Peyer's patch (tissue), 4 donors: ENCODE results near the gene SERGEF.

ENCODE experiments used
- CTCF ChIP-seq, 6 experiments: fragments of 450-650 bp in 4 of 6; fragments of 200-600 bp in 2 of 6; sonication (generic) in 1 of 6; IDR thresholded peaks; one replicate each; pipeline ENCODE4 v1.5.1; 2017 to 2019; ENCODE audit warnings: antibody characterized with exemption in 6 of 6, mild to moderate bottlenecking in 3 of 6, moderate library complexity in 1 of 6
- POLR2A ChIP-seq, 2 donors: fragments of 450-650 bp; IDR thresholded peaks; one replicate each; pipeline ENCODE4 v1.5.1; 2017; ENCODE audit warnings: antibody characterized with exemption in 2 of 2, mild to moderate bottlenecking in 2 of 2, moderate library complexity in 2 of 2

GRCh38 chr11:17794981-17795380, 217.9 kb downstream of the SERGEF start:
- TF ChIP-seq CTCF (IDR thresholded peaks at IDR 0.05) = no peak
- no peak for TF ChIP-seq POLR2A (IDR thresholded peaks at IDR 0.05)
